HUES48 (cell line): ENCODE data around the gene RNF168.
A peak's percentile ranks its signal among the peaks of the same experiment; 100 is the strongest.
"Not testable (repeated sequence)": the region's sequence is repeated elsewhere in the genome, so short reads cannot be mapped to it uniquely, and the experiment has no call there.

Experiments
- H3K27ac ChIP-seq: one replicate; pipeline ENCODE4 v1.7.0; 2013; ENCODE audit warnings: low read depth, low read length, inconsistent platforms
- H3K27me3 ChIP-seq: 2 replicates; pipeline ENCODE4 v1.6.1; 2013; ENCODE audit warnings: mild to moderate bottlenecking, low read length; ENCODE audit not compliant: control insufficient read depth, insufficient read depth
- H3K36me3 ChIP-seq: 2 replicates; pipeline ENCODE4 v1.6.1; 2013; ENCODE audit warnings: low read length; ENCODE audit not compliant: control insufficient read depth, insufficient read depth
- H3K4me1 ChIP-seq: 2 replicates; pipeline ENCODE4 v1.6.1; 2013; ENCODE audit warnings: mild to moderate bottlenecking, low read length; ENCODE audit not compliant: control insufficient read depth, insufficient read depth
- H3K4me3 ChIP-seq: 2 replicates; pipeline ENCODE4 v1.5.1; 2013; ENCODE audit warnings: mild to moderate bottlenecking, low read depth, low read length
- H3K9ac ChIP-seq: 2 replicates; pipeline ENCODE4 v1.6.1; 2013; ENCODE audit warnings: mild to moderate bottlenecking, low read depth, low read length, moderate library complexity
- H3K9me3 ChIP-seq: 2 replicates; pipeline ENCODE4 v1.6.1; 2013; ENCODE audit warnings: low read length; ENCODE audit not compliant: control insufficient read depth, insufficient read depth

Gene RNF168

GRCh38 chr3:196432137-196432879, 71.3 kb downstream of the RNF168 start, which contains the start of gene UBXN7:
UBXN7 (minus strand) TSS chr3:196432427; CDS start chr3:196432399, 28 bp downstream.
- peaks cover 9% of the 10 kb centered on the region for H3K36me3 ChIP-seq
- 0 out of 2 replicates have a peak, but pooled peaks cover 9% of the 10 kb centered on the region for H3K4me1 ChIP-seq
- H3K27ac ChIP-seq, result peak within 1 kb of the TSS; percentile 98
- peak within 1 kb of the TSS; percentile 83 for H3K9ac ChIP-seq
- H3K9me3 ChIP-seq, result no peaks in the 10 kb centered on the region
- no peaks in the 10 kb centered on the region for H3K27me3 ChIP-seq
- peak within 1 kb of the TSS; percentile 99 for H3K4me3 ChIP-seq

- Histone ChIP-seq H3K27ac (peak overlapping the region; percentile 98), H3K27me3 (no peaks in the 10 kb centered on the region), H3K9ac (peak overlapping the region; percentile 83), H3K9me3 (no peaks in the 10 kb centered on the region), H3K4me1 (0 out of 2 replicates have a peak, but pooled peaks cover 9% of the 10 kb centered on the region), H3K4me3 (peak overlapping the region; percentile 99), H3K36me3 (peaks cover 9% of the 10 kb centered on the region)
Observed at GRCh38 chr3:196431181-196432136, 72.1 kb downstream of the RNF168 start.

- 0 out of 2 replicates have a peak, but pooled peaks cover 5% of the 10 kb centered on the region for H3K4me1 ChIP-seq
- H3K4me3 ChIP-seq, result no peak overlapping the region
- H3K27ac ChIP-seq, result no peak overlapping the region
- H3K27me3 ChIP-seq, result no peaks in the 10 kb centered on the region
- H3K9me3 ChIP-seq, result no peaks in the 10 kb centered on the region
- H3K9ac ChIP-seq, result no peak overlapping the region
- peaks cover 11% of the 10 kb centered on the region for H3K36me3 ChIP-seq
Observed at GRCh38 chr3:196428041-196428440, 75.5 kb downstream of the RNF168 start.

- H3K27ac ChIP-seq, H3K9ac ChIP-seq, H3K4me3 ChIP-seq, H3K9me3 ChIP-seq, H3K27me3 ChIP-seq, H3K4me1 ChIP-seq: not testable (repeated sequence)
- H3K36me3 ChIP-seq, result peaks cover 11% of the 10 kb centered on the region
Observed at GRCh38 chr3:196424421-196424820, 79.1 kb downstream of the RNF168 start.

- Histone ChIP-seq H3K4me3 (no peak overlapping the region), H3K36me3 (peaks cover 11% of the 10 kb centered on the region), H3K9ac (no peak overlapping the region), H3K4me1 (peaks cover 6% of the 10 kb centered on the region), H3K27ac (no peak overlapping the region), H3K27me3 (no peaks in the 10 kb centered on the region), H3K9me3 (no peaks in the 10 kb centered on the region)
Observed at GRCh38 chr3:196423044-196423781, 80.4 kb downstream of the RNF168 start.

GRCh38 chr3:196421668-196422067, 81.9 kb downstream of the RNF168 start:
- not testable (repeated sequence) for H3K27ac ChIP-seq, H3K9me3 ChIP-seq, H3K27me3 ChIP-seq, H3K9ac ChIP-seq, H3K36me3 ChIP-seq, H3K4me3 ChIP-seq, H3K4me1 ChIP-seq

- Histone ChIP-seq H3K4me1 (peaks cover 6% of the 10 kb centered on the region), H3K36me3 (no peaks in the 10 kb centered on the region), H3K4me3 (no peak overlapping the region), H3K9me3 (no peaks in the 10 kb centered on the region), H3K9ac (no peak overlapping the region), H3K27me3 (no peaks in the 10 kb centered on the region), H3K27ac (no peak overlapping the region)
Observed at GRCh38 chr3:196419386-196419785, 84.2 kb downstream of the RNF168 start.
